ENCODE results near the gene OSCP1.

DNA sequence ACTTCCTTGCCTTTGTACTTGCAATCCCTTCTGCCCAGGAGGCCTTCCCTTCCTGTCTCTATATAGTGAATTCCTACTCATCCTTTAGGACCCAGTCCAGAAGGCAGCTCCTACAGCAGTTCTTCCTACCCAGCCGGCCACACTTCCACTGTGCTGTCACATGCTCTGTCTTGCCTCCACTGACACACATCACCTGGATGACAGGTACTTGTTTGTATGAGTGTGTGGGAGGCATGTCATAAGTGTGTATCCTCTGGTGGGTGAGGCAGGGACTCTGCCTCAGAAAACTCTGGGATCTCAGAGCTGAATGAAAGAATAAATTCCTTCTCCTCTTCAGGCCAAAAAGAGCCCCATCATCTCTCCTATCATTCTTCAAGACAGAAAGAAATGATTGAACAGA is 5.1 kb upstream of the OSCP1 start:
- TF ChIP-seq SIN3A (IDR thresholded peaks at IDR 0.05; ENCODE audit: borderline replicate concordance, insufficient read depth, low read depth, low read length) (no peak), CTCF (IDR thresholded peaks at IDR 0.05) (no peak)
